ENCODE results near the gene TDRD6. TPM values are rescaled to one million over a fixed set of nuclear protein-coding genes. Genes with fewer than 3 reads are reported as not detected.

Gene TDRD6, protein sequence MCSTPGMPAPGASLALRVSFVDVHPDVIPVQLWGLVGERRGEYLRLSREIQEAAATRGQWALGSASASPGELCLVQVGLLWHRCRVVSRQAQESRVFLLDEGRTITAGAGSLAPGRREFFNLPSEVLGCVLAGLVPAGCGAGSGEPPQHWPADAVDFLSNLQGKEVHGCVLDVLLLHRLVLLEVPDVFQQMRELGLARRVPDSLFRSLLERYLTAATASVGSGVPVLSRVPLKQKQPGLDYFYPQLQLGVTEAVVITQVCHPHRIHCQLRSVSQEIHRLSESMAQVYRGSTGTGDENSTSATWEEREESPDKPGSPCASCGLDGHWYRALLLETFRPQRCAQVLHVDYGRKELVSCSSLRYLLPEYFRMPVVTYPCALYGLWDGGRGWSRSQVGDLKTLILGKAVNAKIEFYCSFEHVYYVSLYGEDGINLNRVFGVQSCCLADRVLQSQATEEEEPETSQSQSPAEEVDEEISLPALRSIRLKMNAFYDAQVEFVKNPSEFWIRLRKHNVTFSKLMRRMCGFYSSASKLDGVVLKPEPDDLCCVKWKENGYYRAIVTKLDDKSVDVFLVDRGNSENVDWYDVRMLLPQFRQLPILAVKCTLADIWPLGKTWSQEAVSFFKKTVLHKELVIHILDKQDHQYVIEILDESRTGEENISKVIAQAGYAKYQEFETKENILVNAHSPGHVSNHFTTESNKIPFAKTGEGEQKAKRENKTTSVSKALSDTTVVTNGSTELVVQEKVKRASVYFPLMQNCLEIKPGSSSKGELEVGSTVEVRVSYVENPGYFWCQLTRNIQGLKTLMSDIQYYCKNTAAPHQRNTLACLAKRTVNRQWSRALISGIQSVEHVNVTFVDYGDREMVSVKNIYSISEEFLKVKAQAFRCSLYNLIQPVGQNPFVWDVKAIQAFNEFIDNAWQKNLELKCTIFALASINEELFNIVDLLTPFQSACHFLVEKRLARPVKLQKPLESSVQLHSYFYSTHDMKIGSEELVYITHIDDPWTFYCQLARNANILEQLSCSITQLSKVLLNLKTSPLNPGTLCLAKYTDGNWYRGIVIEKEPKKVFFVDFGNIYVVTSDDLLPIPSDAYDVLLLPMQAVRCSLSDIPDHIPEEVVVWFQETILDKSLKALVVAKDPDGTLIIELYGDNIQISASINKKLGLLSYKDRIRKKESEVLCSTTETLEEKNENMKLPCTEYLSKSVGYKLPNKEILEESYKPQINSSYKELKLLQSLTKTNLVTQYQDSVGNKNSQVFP (N-terminal part only)
- total RNA-seq (2022; extraction: Qiagen RNA extraction; ENCODE audit: low read depth): not detected in 5 replicates

DNA sequence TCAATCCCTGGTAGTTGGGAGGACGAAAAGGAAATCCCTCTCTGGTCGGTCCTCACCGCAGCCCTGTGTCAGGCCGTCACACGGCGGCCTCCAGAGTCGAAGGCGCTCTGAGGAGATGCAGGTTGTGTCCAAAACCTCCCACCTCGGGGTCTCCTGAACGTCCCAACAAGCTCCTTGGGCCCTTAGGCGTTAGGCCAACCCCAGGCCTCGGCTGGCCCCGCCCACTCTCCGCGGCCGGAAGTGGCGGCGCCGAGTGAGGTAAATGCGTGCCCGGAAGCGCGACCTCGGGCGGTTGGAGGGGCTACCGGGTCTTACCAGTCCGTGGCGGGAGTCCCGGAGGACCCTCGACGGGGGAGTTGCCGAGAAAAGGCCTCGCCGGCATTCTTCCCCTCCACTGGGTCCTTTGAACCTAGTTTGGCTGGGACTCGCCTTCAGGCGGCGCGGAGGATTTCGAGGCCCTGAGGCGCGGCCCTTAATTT, at the start of gene TDRD6:
Gene TDRD6 (plus strand): TSS at position 267 of the 479 bp plus-strand sequence. CDS start 244 bp downstream, outside the sequence.

DNA sequence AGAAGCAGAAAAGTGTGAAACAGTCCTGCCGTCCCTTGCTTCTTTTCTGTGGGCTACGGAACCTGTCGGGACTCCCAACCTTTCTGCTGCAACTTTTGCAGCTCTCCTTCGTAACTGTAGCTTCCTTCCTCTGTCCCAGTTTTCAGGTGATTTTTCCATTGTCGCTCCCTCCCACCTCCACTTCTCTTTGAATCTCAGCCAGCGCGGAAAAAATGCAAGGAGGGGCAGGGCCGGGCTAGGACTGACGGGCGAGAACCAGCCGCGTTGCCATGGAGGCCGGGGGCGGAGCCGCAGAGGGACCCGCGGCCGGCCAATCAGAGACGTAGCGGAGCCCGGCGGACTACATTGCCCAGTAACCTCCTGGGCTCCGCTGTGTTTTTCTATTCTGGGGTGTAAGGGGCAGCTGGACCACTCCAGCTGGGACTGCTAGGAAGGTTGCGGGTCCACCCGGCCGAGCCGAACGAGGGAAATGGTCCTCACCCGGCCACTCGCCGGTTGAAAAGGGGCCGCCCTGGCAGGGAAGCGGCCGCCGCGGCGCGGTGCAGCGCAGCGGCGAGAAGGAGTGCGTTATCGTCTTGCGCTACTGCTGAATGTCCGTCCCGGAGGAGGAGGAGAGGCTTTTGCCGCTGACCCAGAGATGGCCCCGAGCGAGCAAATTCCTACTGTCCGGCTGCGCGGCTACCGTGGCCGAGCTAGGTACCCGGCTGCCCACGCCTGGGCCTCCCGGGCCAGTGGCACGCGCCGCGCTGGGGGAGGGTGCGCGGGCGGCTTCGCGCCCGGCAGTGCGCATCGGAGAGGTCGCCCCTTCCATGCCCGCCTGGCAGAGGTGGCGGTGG, 34.9 kb upstream of the TDRD6 start, which contains the start of the genes CYP39A1 and SLC25A27:
Gene CYP39A1 (minus strand): TSS at position 216 of the 836 bp plus-strand sequence. CDS start 236 bp downstream, outside the sequence.
Gene SLC25A27 (plus strand): TSS at position 373 of the 836 bp plus-strand sequence. CDS start 218 bp downstream, at position 591.

GRCh38 chr6:46734867-46735719, 47.4 kb downstream of the TDRD6 start, which contains the start of gene PLA2G7:
TSS of gene PLA2G7 (minus strand) at chr6:46735375. CDS start at chr6:46722891, 12,484 bp downstream.

GRCh38 chr6:46746696-46747095, 59.0 kb downstream of the TDRD6 start, which contains the start of gene ANKRD66:
TSS of gene ANKRD66 (plus strand) at chr6:46746933. CDS start at chr6:46751949, 5,016 bp downstream.

Other genes with a start within 250 kb of the TDRD6 start
- not detected in 5 replicates for gene RCAN2, start 196.4 kb upstream of the TDRD6 start, total RNA-seq (2022; extraction: Qiagen RNA extraction; ENCODE audit: low read depth)
- gene CYP39A1, start 35.1 kb upstream of the TDRD6 start, total RNA-seq (2022; extraction: Qiagen RNA extraction; ENCODE audit: low read depth): 0.06 to 0.16 TPM in 2 of 5 replicates, not detected in the others
- gene SLC25A27, start 34.9 kb upstream of the TDRD6 start, total RNA-seq (2022; extraction: Qiagen RNA extraction; ENCODE audit: low read depth): 0.44 to 1.3 TPM (median 0.47 TPM) in 5 replicates
- gene PLA2G7, start 47.5 kb downstream of the TDRD6 start, total RNA-seq (2022; extraction: Qiagen RNA extraction; ENCODE audit: low read depth): not detected in 5 replicates
- not detected in 5 replicates for gene ANKRD66, start 59.0 kb downstream of the TDRD6 start, total RNA-seq (2022; extraction: Qiagen RNA extraction; ENCODE audit: low read depth)
- gene MEP1A, start 105.5 kb downstream of the TDRD6 start, total RNA-seq (2022; extraction: Qiagen RNA extraction; ENCODE audit: low read depth): not detected in 5 replicates
- gene ADGRF5, start 234.1 kb downstream of the TDRD6 start, total RNA-seq (2022; extraction: Qiagen RNA extraction; ENCODE audit: low read depth): 0.17 TPM in 1 of 5 replicates, not detected in the others